Ishikawa (cell line): ENCODE results near the gene DYNC1H1.

Experiments used
- CEBPB ChIP-seq: IDR thresholded peaks from 2 replicates; pipeline ENCODE4 v1.6.1; 2012
- MAX ChIP-seq: IDR thresholded peaks from 2 replicates; pipeline ENCODE4 v1.6.1; 2012
- RAD21 ChIP-seq: IDR thresholded peaks from 2 replicates; pipeline ENCODE4 v1.6.1; 2012; ENCODE audit warnings: low read depth
- REST ChIP-seq: IDR thresholded peaks from 2 replicates; pipeline ENCODE4 v1.6.1; 2012; ENCODE audit warnings: low read depth, mild to moderate bottlenecking
- TAF1 ChIP-seq: IDR thresholded peaks from 2 replicates; pipeline ENCODE4 v1.6.1; 2012; ENCODE audit warnings: low read depth, mild to moderate bottlenecking
- TCF12 ChIP-seq: IDR thresholded peaks from 2 replicates; pipeline ENCODE4 v1.6.1; 2012; ENCODE audit warnings: low read depth
- YY1 ChIP-seq: IDR thresholded peaks from 2 replicates; pipeline ENCODE4 v1.6.1; 2012; ENCODE audit warnings: low read depth

GRCh38 chr14:102088012-102088792, 123.8 kb downstream of the DYNC1H1 start:
- TF ChIP-seq REST = no peak
- no peak for TF ChIP-seq YY1
- TF ChIP-seq CEBPB = no peak
- TF ChIP-seq TCF12 = no peak
- TF ChIP-seq RAD21 = no peak
- TF ChIP-seq MAX = no peak
- no peak for TF ChIP-seq TAF1
